Suprapubic skin (tissue), 4 donors: ENCODE measurements around the gene BTBD6.

Source experiments
- CTCF ChIP-seq, 2 donors: fragments of 200-600 bp in 1 of 2; fragments of 450-650 bp in 1 of 2; sonication (generic) in 1 of 2; IDR thresholded peaks; one replicate each; pipeline ENCODE4 v1.5.1; 2016 to 2019; ENCODE audit warnings: antibody characterized with exemption in 2 of 2, mild to moderate bottlenecking in 1 of 2, moderate library complexity in 1 of 2
- EP300 ChIP-seq: sonication (generic); formaldehyde crosslinking; IDR thresholded peaks from one replicate; pipeline ENCODE4 v1.6.1; 2017; ENCODE audit warnings: antibody characterized with exemption
- POLR2A ChIP-seq, 2 donors: fragments of 450-650 bp; IDR thresholded peaks; one replicate each; pipeline ENCODE4 v1.6.1; 2017; ENCODE audit warnings: antibody characterized with exemption in 2 of 2, mild to moderate bottlenecking in 2 of 2, moderate library complexity in 2 of 2
- POLR2AphosphoS5 ChIP-seq, 3 donors: sonication (generic); formaldehyde crosslinking; IDR thresholded peaks; one replicate each; pipeline ENCODE4 v1.6.1; 2017; ENCODE audit warnings: antibody characterized with exemption in 3 of 3

GRCh38 chr14:105206873-105207272, 41.5 kb upstream of the BTBD6 start:
- no peak for TF ChIP-seq CTCF (IDR thresholded peaks at IDR 0.05)
- TF ChIP-seq POLR2A (IDR thresholded peaks at IDR 0.05): no peak
- TF ChIP-seq POLR2AphosphoS5 (IDR thresholded peaks at IDR 0.05): no peak
- no peak for TF ChIP-seq EP300
